Cardiac fibroblast (primary cell): ENCODE results near the gene CA10.

Experiments
- DNase-seq, 2 donors: peaks; one replicate each; pipeline versions ENCODE4 v3.0.0 to v3.0.0-alpha.2; 2010; ENCODE audit warnings: low read depth in 2 of 2
- H3K4me3 ChIP-seq, 2 donors: replicated peaks in 1 of 2; 1 replicate in 1 of 2; 2 replicates in 1 of 2; pipeline ENCODE4 v1.5.1; 2011; ENCODE audit warnings: low read depth in 2 of 2, low read length in 2 of 2, mild to moderate bottlenecking in 2 of 2, moderate library complexity in 1 of 2
- CTCF ChIP-seq: IDR thresholded peaks from one replicate; pipeline ENCODE4 v1.5.1; 2011; ENCODE audit warnings: low read depth, mild to moderate bottlenecking, low read length, inconsistent platforms

CA10 gene

GRCh38 chr17:51720439-51720838 lies 438.1 kb downstream of the CA10 start:
- DNase-seq, result no peak
- no peak for TF ChIP-seq CTCF
- H3K4me3 ChIP-seq, result no peak overlapping the region

- no peak overlapping the region for H3K4me3 ChIP-seq
- DNase-seq, result no peak
- TF ChIP-seq CTCF, result no peak
These were observed 439.5 kb downstream of the CA10 start for GRCh38 chr17:51718983-51719382.

GRCh38 chr17:51711581-51711980 lies 446.9 kb downstream of the CA10 start:
- TF ChIP-seq CTCF, result no peak
- DNase-seq, result no peak
- H3K4me3 ChIP-seq, result no peak overlapping the region

- no peak overlapping the region for H3K4me3 ChIP-seq
- TF ChIP-seq CTCF, result no peak
- DNase-seq, result no peak
These were observed 447.9 kb downstream of the CA10 start for GRCh38 chr17:51710634-51710979.

- DNase-seq, result no peak
- H3K4me3 ChIP-seq, result no peak overlapping the region
- TF ChIP-seq CTCF, result no peak
These were observed 448.6 kb downstream of the CA10 start for GRCh38 chr17:51709694-51710633.

GRCh38 chr17:51707216-51707615 lies 451.3 kb downstream of the CA10 start:
- TF ChIP-seq CTCF, result no peak
- H3K4me3 ChIP-seq, result no peak overlapping the region
- DNase-seq, result no peak
